H1 (cell line): Measurements from ENCODE around the gene RPUSD4. TPM values are rescaled to one million over a fixed set of nuclear protein-coding genes. Genes with fewer than 3 reads are reported as not detected.
A peak's percentile ranks its signal among the peaks of the same experiment; 100 is the strongest.

Source experiments
- CTCF ChIA-PET: fragments of 300-600 bp; sonication (Branson Sonifier 250); formaldehyde crosslinking; loops from one replicate; lab custom pipeline; 2021; ENCODE audit not compliant: partially characterized antibody; lab: Charles Lee
- POLR2A ChIA-PET: fragments of 300-600 bp; sonication (Branson Sonifier 250); formaldehyde crosslinking; loops from one replicate; lab custom pipeline; 2021; ENCODE audit warnings: inconsistent platforms; ENCODE audit not compliant: partially characterized antibody; lab: Charles Lee
- DNase-seq, 2 experiments: peaks; one replicate each; pipeline versions ENCODE4 v3.0.0 to v3.0.0-alpha.2; 2010 to 2022; ENCODE audit warnings: low spot score in 2 of 2, low read depth in 1 of 2, mixed read lengths in 1 of 2
- FAIRE-seq: peaks from 2 replicates; lab custom pipeline; 2011; peaks lifted over from hg19 to GRCh38; lab: Jason Lieb, UNC
- H2AFZ ChIP-seq: 2 replicates; pipeline ENCODE4 v1.8.1; 2012; ENCODE audit warnings: low read length, inconsistent platforms
- H2AK5ac ChIP-seq: 2 replicates; pipeline ENCODE4 v1.6.1; 2013; ENCODE audit warnings: low read depth, low read length
- H2BK120ac ChIP-seq: replicated peaks from 2 replicates; pipeline ENCODE3; 2013; ENCODE audit warnings: low read depth, low read length, inconsistent platforms
- H2BK12ac ChIP-seq: 2 replicates; pipeline ENCODE4 v1.6.1; 2013; ENCODE audit warnings: low read depth, low read length
- H2BK15ac ChIP-seq: 2 replicates; pipeline ENCODE4 v1.6.1; 2013; ENCODE audit warnings: low read length
- H2BK20ac ChIP-seq: 2 replicates; pipeline ENCODE4 v1.6.1; 2013; ENCODE audit warnings: low read length
- H2BK5ac ChIP-seq: 2 replicates; pipeline ENCODE4 v1.6.1; 2013; ENCODE audit warnings: low read depth, low read length
- H3K14ac ChIP-seq: 2 replicates; pipeline ENCODE4 v1.6.1; 2013; ENCODE audit warnings: inconsistent platforms; ENCODE audit not compliant: insufficient read length
- H3K18ac ChIP-seq: 2 replicates; pipeline ENCODE4 v1.6.1; 2013; ENCODE audit warnings: low read length; ENCODE audit errors: extremely low read depth
- H3K23ac ChIP-seq: 2 replicates; pipeline ENCODE4 v1.6.1; 2013; ENCODE audit warnings: inconsistent platforms; ENCODE audit not compliant: insufficient read length
- H3K23me2 ChIP-seq: 2 replicates; pipeline ENCODE4 v1.6.1; 2013; ENCODE audit warnings: low read depth, low read length
- H3K27ac ChIP-seq: 2 replicates; pipeline ENCODE4 v1.6.1; 2011; ENCODE audit warnings: low read depth, low read length, inconsistent platforms
- H3K27me3 ChIP-seq, 4 experiments: replicated peaks in 1 of 4; 1 replicate in 1 of 4; 2 replicates in 3 of 4; pipeline versions ENCODE4 v1.6.1 to v1.8.1; 2011 to 2013; ENCODE audit warnings: low read length in 3 of 4, mild to moderate bottlenecking in 3 of 4, inconsistent platforms in 2 of 4, mixed read lengths in 2 of 4, moderate library complexity in 1 of 4; ENCODE audit not compliant: control insufficient read depth in 3 of 4, insufficient read depth in 3 of 4; ENCODE audit errors: extremely low read depth in 1 of 4
- H3K36me3 ChIP-seq, 4 experiments: 2 replicates each; pipeline versions ENCODE4 v1.6.1 to v1.8.1; 2011 to 2013; ENCODE audit warnings: mild to moderate bottlenecking in 4 of 4, low read length in 3 of 4, moderate library complexity in 2 of 4, control low read depth in 1 of 4, inconsistent platforms in 1 of 4; ENCODE audit not compliant: insufficient read depth in 4 of 4, control insufficient read depth in 2 of 4
- H3K4ac ChIP-seq: replicated peaks from 2 replicates; pipeline ENCODE3; 2013; ENCODE audit warnings: low read length, low read depth, mixed read lengths, inconsistent platforms; ENCODE audit not compliant: insufficient read length
- H3K4me1 ChIP-seq, 4 experiments: replicated peaks in 1 of 4; 1 replicate in 1 of 4; 2 replicates in 3 of 4; pipeline versions ENCODE4 v1.6.1 to v1.8.1; 2011 to 2013; ENCODE audit warnings: low read length in 3 of 4, inconsistent platforms in 2 of 4, mixed read lengths in 1 of 4; ENCODE audit not compliant: insufficient read depth in 4 of 4, control insufficient read depth in 3 of 4
- H3K4me2 ChIP-seq, 2 experiments: 2 replicates each; pipeline versions ENCODE4 v1.6.1 to v1.8.1; 2011 to 2013; ENCODE audit warnings: low read depth in 2 of 2, low read length in 2 of 2, control low read depth in 1 of 2, inconsistent platforms in 1 of 2, mild to moderate bottlenecking in 1 of 2; ENCODE audit not compliant: insufficient read depth in 1 of 2
- H3K4me3 ChIP-seq, 4 experiments: fragments of 200-600, 300-600 bp in 1 of 4; sonication (generic), shearing (Covaris generic), sonication (Bioruptor Twin) in 1 of 4; 2 replicates each; pipeline versions ENCODE4 v1.5.1 to v1.8.1; 2011 to 2016; ENCODE audit warnings: low read length in 4 of 4, low read depth in 3 of 4, control low read depth in 2 of 4, inconsistent platforms in 2 of 4, mild to moderate bottlenecking in 2 of 4, mixed read lengths in 1 of 4, moderate library complexity in 1 of 4; ENCODE audit not compliant: insufficient read depth in 2 of 4; ENCODE audit errors: extremely low read depth in 1 of 4
- H3K56ac ChIP-seq: replicated peaks from 2 replicates; pipeline ENCODE3; 2013; ENCODE audit warnings: low read depth, mild to moderate bottlenecking, mixed read lengths, low read length, inconsistent platforms; ENCODE audit not compliant: insufficient read length
- H3K79me1 ChIP-seq: 2 replicates; pipeline ENCODE4 v1.6.1; 2013; ENCODE audit warnings: low read depth, low read length, control low read depth
- H3K79me2 ChIP-seq, 2 experiments: 2 replicates each; pipeline versions ENCODE4 v1.6.1 to v1.8.1; 2012 to 2013; ENCODE audit warnings: low read length in 2 of 2, mild to moderate bottlenecking in 2 of 2, inconsistent platforms in 1 of 2; ENCODE audit not compliant: insufficient read depth in 2 of 2, control insufficient read depth in 1 of 2
- H3K9ac ChIP-seq, 4 experiments: replicated peaks in 1 of 4; 1 replicate in 1 of 4; 2 replicates in 3 of 4; pipeline versions ENCODE4 v1.6.1 to v1.8.1; 2011 to 2013; ENCODE audit warnings: low read depth in 3 of 4, low read length in 3 of 4, control low read depth in 2 of 4, mild to moderate bottlenecking in 2 of 4, moderate library complexity in 2 of 4, inconsistent platforms in 1 of 4; ENCODE audit errors: extremely low read depth in 1 of 4
- H3K9me3 ChIP-seq, 2 experiments: 2 replicates each; pipeline versions ENCODE4 v1.6.1 to v1.8.1; 2012 to 2013; ENCODE audit warnings: mild to moderate bottlenecking in 2 of 2, moderate library complexity in 2 of 2, control low read depth in 1 of 2, inconsistent platforms in 1 of 2, low read depth in 1 of 2, low read length in 1 of 2, mixed read lengths in 1 of 2; ENCODE audit not compliant: insufficient read depth in 2 of 2
- H4K20me1 ChIP-seq, 2 experiments: replicated peaks in 1 of 2; 2 replicates each; pipeline versions ENCODE3 to v1.8.1; 2011 to 2013; ENCODE audit warnings: inconsistent platforms in 2 of 2, low read length in 2 of 2, mild to moderate bottlenecking in 1 of 2; ENCODE audit not compliant: insufficient read depth in 2 of 2, control insufficient read depth in 1 of 2
- H4K5ac ChIP-seq: 2 replicates; pipeline ENCODE4 v1.6.1; 2013; ENCODE audit warnings: low read length, low read depth, mixed read lengths, inconsistent platforms; ENCODE audit not compliant: insufficient read length
- H4K8ac ChIP-seq: 2 replicates; pipeline ENCODE4 v1.8.0; 2013; ENCODE audit warnings: mild to moderate bottlenecking, moderate library complexity, low read length, inconsistent platforms; ENCODE audit not compliant: insufficient read depth; ENCODE audit errors: extremely low read depth
- H4K91ac ChIP-seq: replicated peaks from 2 replicates; pipeline ENCODE3; 2013; ENCODE audit warnings: low read length, mixed read lengths, inconsistent platforms; ENCODE audit not compliant: insufficient read length
- SIRT6 ChIP-seq: IDR thresholded peaks from one replicate; pipeline ENCODE4 v1.7.1; 2012; ENCODE audit warnings: low read length, inconsistent platforms
- TBP ChIP-seq: IDR thresholded peaks from 2 replicates; pipeline ENCODE4 v1.6.1; 2011; ENCODE audit warnings: low read depth, low read length, improper control_type of control experiment
- WGBS, 2 experiments: shearing (Covaris generic) in 1 of 2; methylation state at CpG; one replicate each; pipeline versions ENCODE4 v1.1.6 to v1.1.7; 2013 to 2015; ENCODE audit warnings: low lambda C conversion rate in 2 of 2, mixed read lengths in 2 of 2, inconsistent platforms in 1 of 2, low coverage in 1 of 2, missing lambda C conversion rate in 1 of 2; ENCODE audit not compliant: insufficient replicate concordance in 2 of 2, insufficient coverage in 1 of 2, insufficient read length in 1 of 2; ENCODE audit errors: extremely low coverage in 1 of 2, missing lambda C conversion rate in 1 of 2; 5-methylcytosine and 5-hydroxymethylcytosine counted together
- polyA plus RNA-seq, 7 experiments: library from polyadenylated mRNA; depleted of rRNA in 3 of 7; stranded (reverse) in 5 of 7; unstranded in 2 of 7; fragments of >200 nt in 5 of 7; fragments of 200-250 nt in 2 of 7; gene quantifications; 1 replicate in 5 of 7; 2 replicates in 1 of 7; 4 replicates in 1 of 7; pipeline versions ENCODE4 v1.2.1 to v1.2.3, GENCODE V29; 2011 to 2013; ENCODE audit warnings: missing spikeins in 2 of 7, mixed read lengths in 2 of 7
- total RNA-seq: library from RNA; stranded (reverse); fragmentation: NEBNext Ultra II Directional; extraction: Animal tissue kit (Norgen Biotek cat#: 25700); gene quantifications from 2 replicates; pipeline ENCODE4 v1.2.1, GENCODE V29; 2021

The RPUSD4 gene
- total and polyA plus RNA-seq, 2 of the 8 experiments (the other 6 are each of a cell fraction or from before 2014, with no cell fraction given), result 36.1 to 50.7 TPM

DNA sequence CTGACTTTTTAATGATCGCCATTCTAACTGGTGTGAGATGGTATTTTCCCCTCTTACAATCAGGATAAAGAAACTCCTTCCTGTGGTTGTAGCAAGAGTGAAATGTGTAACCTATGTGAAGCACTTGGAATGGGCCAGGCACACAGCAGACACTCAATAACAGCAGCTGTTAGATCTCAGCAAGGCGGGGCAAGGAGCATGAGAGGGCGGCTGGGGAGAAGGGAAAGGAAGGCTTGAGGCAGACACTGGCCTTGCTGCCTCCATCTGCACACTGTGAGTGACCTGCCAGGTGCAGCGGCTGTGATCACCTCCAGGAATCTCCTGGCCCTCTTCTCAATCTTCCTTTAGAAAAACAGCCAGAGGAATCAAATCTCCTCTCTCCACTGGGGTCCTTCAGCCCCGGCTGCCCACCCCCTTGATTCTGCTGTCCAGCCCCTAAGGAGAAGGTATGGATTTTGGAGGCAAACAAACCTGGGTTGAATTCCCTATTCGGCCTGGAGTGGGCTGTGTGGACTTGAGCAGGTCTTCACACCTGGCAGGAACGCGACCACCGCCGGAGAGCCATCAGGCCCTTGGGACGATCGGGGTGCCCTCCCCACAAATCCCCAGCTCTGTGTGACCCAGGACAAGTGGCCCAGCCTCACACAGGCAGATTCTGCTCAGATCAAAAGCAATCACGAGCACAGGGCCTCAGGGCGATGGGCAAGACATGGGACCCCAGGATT lies 49.0 kb downstream of the RPUSD4 start:
- Histone ChIP-seq H4K91ac (no peak overlapping the region), H3K27ac (no peak overlapping the region), H3K18ac (peak overlapping the region; percentile 13; the same call in 1 of the 2 replicates), H2AFZ (no peak overlapping the region), H4K20me1 (no peaks in the 10 kb centered on the region), H3K36me3 (no peaks in the 10 kb centered on the region), H3K9me3 (no peaks in the 10 kb centered on the region), H3K56ac (no peak overlapping the region), H4K5ac (no peak overlapping the region), H2BK12ac (peak overlapping the region; percentile 85; the same call in 1 of the 2 replicates), H3K27me3 (no peaks in the 10 kb centered on the region; a peak in 1 of 7 replicates), H2AK5ac (0 out of 2 replicates have a peak overlapping the region, but pooled peaks have one; percentile 2), H2BK15ac (no peak overlapping the region), H3K14ac (no peak overlapping the region), H3K4me1 (peaks cover 15 to 33% (median 25%) of the 10 kb centered on the region in 4 experiments), H3K79me2 (no peaks in the 10 kb centered on the region), H3K4ac (no peak overlapping the region), H3K79me1 (no peaks in the 10 kb centered on the region), H3K9ac (no peak overlapping the region), H3K4me3 (no peak overlapping the region), H3K23ac (no peak overlapping the region), H3K4me2 (no peak overlapping the region), H2BK120ac (no peak overlapping the region), H2BK20ac (no peak overlapping the region), H4K8ac (no peak overlapping the region; the same call in 1 of the 2 replicates), H2BK5ac (no peak overlapping the region), H3K23me2 (no peaks in the 10 kb centered on the region; the same call in 1 of the 2 replicates)
- 84% methylated on average over 14 of the region's 14 CpGs; no CpG with 5 or more reads in 1 of the 2 experiments for WGBS, 2 experiments
- POLR2A ChIA-PET, result no interaction called here
- no peak for DNase-seq
- CTCF ChIA-PET, result interaction anchor here (0.6 to 1.3 kb wide), 3 partner anchors 16 to 221 kb away, joined by 3 to 4 read pairs (median 4); no protein-coding TSS in a partner anchor
- no peak for FAIRE-seq
- TF ChIP-seq SIRT6 (no peak), TBP (no peak)
